Trophoblast cell (in vitro differentiated cells and primary cell): ENCODE data around the gene ABCA13.

Experiments used
- DNase-seq, 2 donors: peaks; one replicate each; pipeline ENCODE4 v3.0.0-alpha.2; 2016
- H2AFZ ChIP-seq: 2 replicates; pipeline ENCODE4 v1.6.1; 2013; ENCODE audit warnings: low read length, moderate library complexity, mild to moderate bottlenecking; ENCODE audit not compliant: insufficient read depth, poor library complexity
- H2AK5ac ChIP-seq: 2 replicates; pipeline ENCODE4 v1.6.1; 2013; ENCODE audit warnings: mild to moderate bottlenecking, low read length
- H2BK120ac ChIP-seq: 2 replicates; pipeline ENCODE4 v1.6.1; 2013; ENCODE audit warnings: low read length, mild to moderate bottlenecking, moderate library complexity; ENCODE audit not compliant: insufficient read depth, poor library complexity
- H2BK12ac ChIP-seq: 2 replicates; pipeline ENCODE4 v1.6.1; 2013; ENCODE audit warnings: mild to moderate bottlenecking, low read length, moderate library complexity
- H2BK5ac ChIP-seq: 2 replicates; pipeline ENCODE4 v1.6.1; 2013; ENCODE audit warnings: low read length, low read depth, moderate library complexity, mild to moderate bottlenecking; ENCODE audit not compliant: poor library complexity
- H3K14ac ChIP-seq: 2 replicates; pipeline ENCODE4 v1.6.1; 2013; ENCODE audit warnings: mild to moderate bottlenecking, low read length
- H3K18ac ChIP-seq: 2 replicates; pipeline ENCODE4 v1.6.1; 2013; ENCODE audit warnings: mild to moderate bottlenecking, low read length
- H3K23ac ChIP-seq: 2 replicates; pipeline ENCODE4 v1.6.1; 2013; ENCODE audit warnings: low read length
- H3K27ac ChIP-seq: 2 replicates; pipeline ENCODE4 v1.5.1; 2013; ENCODE audit warnings: low read depth, mild to moderate bottlenecking, inconsistent platforms, low read length, moderate library complexity
- H3K27me3 ChIP-seq: 2 replicates; pipeline ENCODE4 v1.6.1; 2013; ENCODE audit warnings: inconsistent platforms, mild to moderate bottlenecking, low read length, moderate library complexity; ENCODE audit not compliant: insufficient read depth
- H3K36me3 ChIP-seq, 2 experiments: 1 replicate in 1 of 2; 2 replicates in 1 of 2; pipeline ENCODE4 v1.6.1; 2013; ENCODE audit warnings: low read length in 2 of 2, mild to moderate bottlenecking in 2 of 2, moderate library complexity in 1 of 2; ENCODE audit not compliant: insufficient read depth in 2 of 2, control insufficient read depth in 1 of 2
- H3K4ac ChIP-seq: 2 replicates; pipeline ENCODE4 v1.6.1; 2013; ENCODE audit warnings: low read depth, mild to moderate bottlenecking, low read length, moderate library complexity
- H3K4me1 ChIP-seq, 2 experiments: 1 replicate in 1 of 2; 2 replicates in 1 of 2; pipeline ENCODE4 v1.6.1; 2013; ENCODE audit warnings: low read length in 2 of 2, mild to moderate bottlenecking in 2 of 2, moderate library complexity in 1 of 2; ENCODE audit not compliant: insufficient read depth in 2 of 2, control insufficient read depth in 1 of 2
- H3K4me2 ChIP-seq: 2 replicates; pipeline ENCODE4 v1.6.1; 2013; ENCODE audit warnings: inconsistent platforms, mild to moderate bottlenecking, low read length, moderate library complexity
- H3K4me3 ChIP-seq: 2 replicates; pipeline ENCODE4 v1.5.1; 2013; ENCODE audit warnings: mild to moderate bottlenecking, low read depth, low read length, inconsistent platforms
- H3K79me1 ChIP-seq: one replicate; pipeline ENCODE4 v1.6.1; 2013; ENCODE audit warnings: low read length
- H3K79me2 ChIP-seq: 2 replicates; pipeline ENCODE4 v1.6.1; 2013; ENCODE audit warnings: low read length, mild to moderate bottlenecking; ENCODE audit not compliant: control insufficient read depth, insufficient read depth, poor library complexity
- H3K9ac ChIP-seq: 2 replicates; pipeline ENCODE4 v1.6.1; 2013; ENCODE audit warnings: mild to moderate bottlenecking, low read length
- H3K9me3 ChIP-seq: 2 replicates; pipeline ENCODE4 v1.6.1; 2013; ENCODE audit warnings: low read depth, mild to moderate bottlenecking, control low read depth, inconsistent platforms, low read length; ENCODE audit not compliant: insufficient read depth
- H4K12ac ChIP-seq: 2 replicates; pipeline ENCODE4 v1.6.1; 2013; ENCODE audit warnings: low read depth, mild to moderate bottlenecking, low read length, moderate library complexity
- H4K8ac ChIP-seq: 2 replicates; pipeline ENCODE4 v1.6.1; 2013; ENCODE audit warnings: low read depth, mild to moderate bottlenecking, low read length, moderate library complexity
- H4K91ac ChIP-seq: one replicate; pipeline ENCODE4 v1.6.1; 2013; ENCODE audit warnings: low read depth, mild to moderate bottlenecking, low read length, moderate library complexity
- WGBS: extraction: QIAGEN DNeasy Blood & Tissue Kit; methylation state at CpG from one replicate; pipeline ENCODE4 v1.1.7; 2013; ENCODE audit warnings: missing lambda C conversion rate; ENCODE audit not compliant: insufficient read length, insufficient coverage; ENCODE audit errors: extremely low coverage; 5-methylcytosine and 5-hydroxymethylcytosine counted together

ABCA13 gene

GRCh38 chr7:48627164-48627563, 455.9 kb downstream of the ABCA13 start:
- Histone ChIP-seq H3K4me2 (no peak overlapping the region), H3K4me1 (no peaks in the 10 kb centered on the region), H3K79me2 (no peaks in the 10 kb centered on the region), H3K36me3 (no peaks in the 10 kb centered on the region), H3K27me3 (no peaks in the 10 kb centered on the region), H2BK5ac (no peak overlapping the region), H4K12ac (no peak overlapping the region), H3K9me3 (no peaks in the 10 kb centered on the region), H3K18ac (no peak overlapping the region), H2AK5ac (no peak overlapping the region), H2AFZ (no peak overlapping the region), H3K27ac (no peak overlapping the region), H2BK12ac (no peak overlapping the region), H3K4ac (no peak overlapping the region), H3K14ac (no peak overlapping the region), H3K4me3 (no peak overlapping the region), H2BK120ac (no peak overlapping the region), H3K23ac (no peak overlapping the region), H4K91ac (no peak overlapping the region), H4K8ac (no peak overlapping the region), H3K79me1 (no peaks in the 10 kb centered on the region), H3K9ac (no peak overlapping the region)
- no CpG with 5 or more reads among the region's 4 CpGs for WGBS
- DNase-seq, result no peak

GRCh38 chr7:48628793-48629349, 457.6 kb downstream of the ABCA13 start:
- no peak overlapping the region for H2BK5ac ChIP-seq
- no peak overlapping the region for H3K14ac ChIP-seq
- H2AFZ ChIP-seq, result no peak overlapping the region
- H4K91ac ChIP-seq, result no peak overlapping the region
- no peak overlapping the region for H3K4me3 ChIP-seq
- no peak overlapping the region for H4K12ac ChIP-seq
- H3K36me3 ChIP-seq, result no peaks in the 10 kb centered on the region
- no peak overlapping the region for H2BK12ac ChIP-seq
- H3K9me3 ChIP-seq, result no peaks in the 10 kb centered on the region
- DNase-seq, result no peak
- no peaks in the 10 kb centered on the region for H3K27me3 ChIP-seq
- no peak overlapping the region for H3K23ac ChIP-seq
- H3K27ac ChIP-seq, result no peak overlapping the region
- no peaks in the 10 kb centered on the region for H3K79me1 ChIP-seq
- no peak overlapping the region for H3K18ac ChIP-seq
- H3K79me2 ChIP-seq, result no peaks in the 10 kb centered on the region
- no peak overlapping the region for H3K4ac ChIP-seq
- no CpG with 5 or more reads among the region's 5 CpGs for WGBS
- H2AK5ac ChIP-seq, result no peak overlapping the region
- no peak overlapping the region for H3K4me2 ChIP-seq
- no peak overlapping the region for H2BK120ac ChIP-seq
- no peak overlapping the region for H3K9ac ChIP-seq
- no peaks in the 10 kb centered on the region for H3K4me1 ChIP-seq
- no peak overlapping the region for H4K8ac ChIP-seq

GRCh38 chr7:48634116-48634632, 462.9 kb downstream of the ABCA13 start:
- Histone ChIP-seq H3K79me2 (no peaks in the 10 kb centered on the region), H3K36me3 (no peaks in the 10 kb centered on the region), H3K27ac (no peak overlapping the region), H4K8ac (no peak overlapping the region), H3K4me1 (peaks cover 2 to 7% of the 10 kb centered on the region in 2 experiments), H4K91ac (no peak overlapping the region), H2BK12ac (no peak overlapping the region), H4K12ac (no peak overlapping the region), H2AK5ac (no peak overlapping the region), H3K23ac (no peak overlapping the region), H3K4me3 (no peak overlapping the region), H3K18ac (no peak overlapping the region), H3K4ac (no peak overlapping the region), H3K79me1 (peaks cover 2% of the 10 kb centered on the region), H3K27me3 (no peaks in the 10 kb centered on the region), H2BK5ac (no peak overlapping the region), H3K14ac (no peak overlapping the region), H2AFZ (no peak overlapping the region), H3K9me3 (no peaks in the 10 kb centered on the region), H3K4me2 (no peak overlapping the region), H3K9ac (no peak overlapping the region), H2BK120ac (no peak overlapping the region)
- no peak for DNase-seq
- no CpG with 5 or more reads among the region's 2 CpGs for WGBS

- Histone ChIP-seq H3K9ac (no peak overlapping the region), H3K9me3 (no peaks in the 10 kb centered on the region), H3K36me3 (no peaks in the 10 kb centered on the region), H3K4me2 (no peak overlapping the region), H3K79me1 (peaks cover 2% of the 10 kb centered on the region), H3K14ac (no peak overlapping the region), H3K4me1 (peaks cover 2 to 7% of the 10 kb centered on the region in 2 experiments), H3K27ac (no peak overlapping the region), H2AK5ac (no peak overlapping the region), H2BK5ac (no peak overlapping the region), H3K4ac (no peak overlapping the region), H4K12ac (no peak overlapping the region), H3K18ac (no peak overlapping the region), H3K79me2 (no peaks in the 10 kb centered on the region), H3K4me3 (no peak overlapping the region), H4K8ac (no peak overlapping the region), H4K91ac (no peak overlapping the region), H2BK12ac (no peak overlapping the region), H2BK120ac (no peak overlapping the region), H3K23ac (no peak overlapping the region), H2AFZ (no peak overlapping the region), H3K27me3 (no peaks in the 10 kb centered on the region)
- DNase-seq, result no peak
- WGBS, result no CpG with 5 or more reads among the region's 1 CpG
Observed at GRCh38 chr7:48635796-48636195, 464.5 kb downstream of the ABCA13 start.
